GM18907 (cell line): ENCODE data around the gene TMEM178B.
"Not testable (repeated sequence)": the region's sequence is repeated elsewhere in the genome, so short reads cannot be mapped to it uniquely, and the experiment has no call there.

Source experiments
- ATAC-seq: cut with Tn5 transposase; IDR thresholded peaks from one replicate; pipeline ENCODE4 v1.9.1; 2021; ENCODE audit warnings: mild to moderate bottlenecking, moderate library complexity; ENCODE audit not compliant: unreplicated experiment

The TMEM178B gene

GRCh38 chr7:141178486-141179135 is 104.7 kb downstream of the TMEM178B start:
- no peak for ATAC-seq

- no peak for ATAC-seq
Observed at GRCh38 chr7:141181812-141182211, 107.9 kb downstream of the TMEM178B start.

GRCh38 chr7:141184532-141185190 is 110.8 kb downstream of the TMEM178B start:
- no peak for ATAC-seq

GRCh38 chr7:141185369-141185967 is 111.6 kb downstream of the TMEM178B start:
- no peak for ATAC-seq

- ATAC-seq = no peak
Observed at GRCh38 chr7:141189231-141189630, 115.4 kb downstream of the TMEM178B start.

GRCh38 chr7:141190495-141190894 is 116.6 kb downstream of the TMEM178B start:
- no peak for ATAC-seq

- ATAC-seq = no peak
Observed at GRCh38 chr7:141191277-141191676, 117.4 kb downstream of the TMEM178B start.

- no peak for ATAC-seq
Observed at GRCh38 chr7:141193066-141193465, 119.2 kb downstream of the TMEM178B start.

GRCh38 chr7:141195722-141196121 is 121.9 kb downstream of the TMEM178B start:
- not testable (repeated sequence) for ATAC-seq

- no peak for ATAC-seq
Observed at GRCh38 chr7:141198194-141198958, 124.5 kb downstream of the TMEM178B start.

GRCh38 chr7:141200191-141201108 is 126.6 kb downstream of the TMEM178B start:
- no peak for ATAC-seq

- no peak for ATAC-seq
Observed at GRCh38 chr7:141201145-141201885, 127.5 kb downstream of the TMEM178B start.

- no peak for ATAC-seq
Observed at GRCh38 chr7:141202535-141202934, 128.7 kb downstream of the TMEM178B start.

GRCh38 chr7:141203177-141203576 is 129.3 kb downstream of the TMEM178B start:
- ATAC-seq = no peak

- ATAC-seq = no peak
Observed at GRCh38 chr7:141203586-141203985, 129.7 kb downstream of the TMEM178B start.

GRCh38 chr7:141207661-141208060 is 133.8 kb downstream of the TMEM178B start:
- no peak for ATAC-seq

GRCh38 chr7:141208539-141208938 is 134.7 kb downstream of the TMEM178B start:
- no peak for ATAC-seq

- ATAC-seq = no peak
Observed at GRCh38 chr7:141209454-141209853, 135.6 kb downstream of the TMEM178B start.

GRCh38 chr7:141210862-141211261 is 137.0 kb downstream of the TMEM178B start:
- no peak for ATAC-seq

GRCh38 chr7:141213226-141213625 is 139.4 kb downstream of the TMEM178B start:
- ATAC-seq = no peak
